Left ventricle myocardium inferior (tissue), 1 donor: ENCODE results near the gene MYL5. TPM values are rescaled to one million over a fixed set of nuclear protein-coding genes. Genes with fewer than 3 reads are reported as not detected.
A peak's percentile ranks its signal among the peaks of the same experiment; 100 is the strongest.

Experiments used
- DNase-seq: peaks from one replicate; pipeline ENCODE4 v3.0.0-alpha.2; 2020
- H3K27ac ChIP-seq: fragments of 200-600 bp; replicated peaks from 2 replicates; pipeline ENCODE4 v1.8.0; 2021
- H3K27me3 ChIP-seq: fragments of 200-600 bp; 2 replicates; pipeline ENCODE4 v1.8.0; 2021; ENCODE audit warnings: low read depth
- H3K36me3 ChIP-seq: fragments of 200-600 bp; 2 replicates; pipeline ENCODE4 v1.8.0; 2021
- H3K4me1 ChIP-seq: fragments of 200-600 bp; 2 replicates; pipeline ENCODE4 v1.8.0; 2021
- H3K4me3 ChIP-seq: fragments of 200-600 bp; 2 replicates; pipeline ENCODE4 v1.8.0; 2021; ENCODE audit warnings: mild to moderate bottlenecking, moderate library complexity
- H3K9me3 ChIP-seq: fragments of 200-600 bp; replicated peaks from 2 replicates; pipeline ENCODE4 v1.8.0; 2021
- intact Hi-C: fragments of 100-400 bp; cut with micrococcal nuclease; formaldehyde crosslinking; loops from one replicate; pipeline ENCODE4 v1.11.0; 2022
- long read RNA-seq: library from polyadenylated mRNA; unstranded; transcript quantifications from one replicate; pipeline ENCODE4 v2.0.0, GENCODE V29; 2021
- total RNA-seq: library from RNA; stranded (reverse); fragmentation: NEBNext Ultra II Directional; extraction: Animal tissue kit (Norgen Biotek cat#: 25700); gene quantifications from one replicate; pipeline ENCODE4 v1.2.1, GENCODE V29; 2021
- TF ChIP-seq, protein P1 (sequence below): fragments of 200-600 bp; IDR thresholded peaks from 2 replicates; pipeline ENCODE4 v1.8.0; 2021; ENCODE audit warnings: antibody characterized with exemption, mild to moderate bottlenecking, borderline replicate concordance
- donor health status: DM: no; HTN: yes; CAD: no; lungs with severe emphysema.

MYL5 gene, protein sequence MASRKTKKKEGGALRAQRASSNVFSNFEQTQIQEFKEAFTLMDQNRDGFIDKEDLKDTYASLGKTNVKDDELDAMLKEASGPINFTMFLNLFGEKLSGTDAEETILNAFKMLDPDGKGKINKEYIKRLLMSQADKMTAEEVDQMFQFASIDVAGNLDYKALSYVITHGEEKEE
- 4.5 TPM for total RNA-seq
- long read RNA-seq, partial matches to known transcripts = 0 of 2 reads
- long read RNA-seq, other reads (novel, unspliced or antisense) = 2 of 2 reads

DNA sequence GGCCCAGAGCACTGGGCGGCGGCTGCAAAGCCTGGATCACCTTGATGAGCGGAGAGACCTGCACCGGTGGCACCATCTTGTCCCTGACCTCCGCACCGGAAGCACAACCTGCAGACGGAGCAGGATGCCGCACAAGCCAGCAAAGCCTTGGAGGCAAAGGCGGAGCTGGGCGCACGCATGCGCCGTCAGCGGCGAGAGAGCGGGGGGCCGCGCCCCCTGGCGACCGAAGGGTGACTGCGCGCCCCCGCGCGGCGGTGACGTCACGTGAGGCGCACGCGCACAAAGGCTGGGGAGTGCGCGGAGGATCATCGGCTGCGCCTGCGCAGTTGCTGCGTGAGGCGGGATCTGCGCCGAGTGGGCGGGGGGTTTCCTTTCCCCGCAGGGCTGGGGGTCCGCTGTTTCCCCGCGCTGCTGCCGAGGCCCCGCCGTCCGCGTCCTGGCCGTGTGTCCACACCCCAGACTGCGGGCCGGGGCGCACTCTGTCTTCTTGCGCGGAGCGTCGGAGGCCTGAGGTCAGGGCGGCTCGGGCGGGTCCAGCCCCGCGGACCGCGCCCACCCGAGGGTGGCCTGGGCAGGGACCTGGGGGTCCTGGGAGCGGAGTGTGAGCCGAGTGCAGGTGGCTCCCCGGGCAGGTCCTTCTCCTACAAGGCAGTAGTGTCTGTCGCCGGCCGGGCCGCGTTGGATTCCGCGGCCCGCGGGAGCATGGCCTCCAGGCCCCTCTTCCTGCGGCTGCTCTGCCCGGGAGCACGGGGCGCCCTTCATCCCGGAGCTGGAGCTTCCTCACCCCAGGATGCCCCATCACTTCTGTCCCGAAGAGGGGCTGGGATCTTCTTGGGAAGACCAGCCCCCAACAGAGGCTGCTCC, at the start of gene MYL5, which contains the start of gene ATP5ME:
TSS of gene MYL5 (plus strand) at position 371 of the 864 bp plus-strand sequence. CDS start 3,485 bp downstream, outside the sequence.
TSS of gene ATP5ME (minus strand) at position 105 of the 864 bp plus-strand sequence. CDS start at position 76, 29 bp downstream.
- Histone ChIP-seq H3K27me3 (no peaks in the 10 kb centered on the region), H3K36me3 (peaks cover 28% of the 10 kb centered on the region), H3K4me1 (peaks cover 39% of the 10 kb centered on the region), H3K27ac (peak within 1 kb of the TSS; percentile 93), H3K4me3 (peak within 1 kb of the TSS; percentile 87), H3K9me3 (no peaks in the 10 kb centered on the region)
- TF ChIP-seq, protein P1, sequence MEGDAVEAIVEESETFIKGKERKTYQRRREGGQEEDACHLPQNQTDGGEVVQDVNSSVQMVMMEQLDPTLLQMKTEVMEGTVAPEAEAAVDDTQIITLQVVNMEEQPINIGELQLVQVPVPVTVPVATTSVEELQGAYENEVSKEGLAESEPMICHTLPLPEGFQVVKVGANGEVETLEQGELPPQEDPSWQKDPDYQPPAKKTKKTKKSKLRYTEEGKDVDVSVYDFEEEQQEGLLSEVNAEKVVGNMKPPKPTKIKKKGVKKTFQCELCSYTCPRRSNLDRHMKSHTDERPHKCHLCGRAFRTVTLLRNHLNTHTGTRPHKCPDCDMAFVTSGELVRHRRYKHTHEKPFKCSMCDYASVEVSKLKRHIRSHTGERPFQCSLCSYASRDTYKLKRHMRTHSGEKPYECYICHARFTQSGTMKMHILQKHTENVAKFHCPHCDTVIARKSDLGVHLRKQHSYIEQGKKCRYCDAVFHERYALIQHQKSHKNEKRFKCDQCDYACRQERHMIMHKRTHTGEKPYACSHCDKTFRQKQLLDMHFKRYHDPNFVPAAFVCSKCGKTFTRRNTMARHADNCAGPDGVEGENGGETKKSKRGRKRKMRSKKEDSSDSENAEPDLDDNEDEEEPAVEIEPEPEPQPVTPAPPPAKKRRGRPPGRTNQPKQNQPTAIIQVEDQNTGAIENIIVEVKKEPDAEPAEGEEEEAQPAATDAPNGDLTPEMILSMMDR = peak; percentile 92
- intact Hi-C loops = no loop called here
- peak; percentile 96 for DNase-seq

DNA sequence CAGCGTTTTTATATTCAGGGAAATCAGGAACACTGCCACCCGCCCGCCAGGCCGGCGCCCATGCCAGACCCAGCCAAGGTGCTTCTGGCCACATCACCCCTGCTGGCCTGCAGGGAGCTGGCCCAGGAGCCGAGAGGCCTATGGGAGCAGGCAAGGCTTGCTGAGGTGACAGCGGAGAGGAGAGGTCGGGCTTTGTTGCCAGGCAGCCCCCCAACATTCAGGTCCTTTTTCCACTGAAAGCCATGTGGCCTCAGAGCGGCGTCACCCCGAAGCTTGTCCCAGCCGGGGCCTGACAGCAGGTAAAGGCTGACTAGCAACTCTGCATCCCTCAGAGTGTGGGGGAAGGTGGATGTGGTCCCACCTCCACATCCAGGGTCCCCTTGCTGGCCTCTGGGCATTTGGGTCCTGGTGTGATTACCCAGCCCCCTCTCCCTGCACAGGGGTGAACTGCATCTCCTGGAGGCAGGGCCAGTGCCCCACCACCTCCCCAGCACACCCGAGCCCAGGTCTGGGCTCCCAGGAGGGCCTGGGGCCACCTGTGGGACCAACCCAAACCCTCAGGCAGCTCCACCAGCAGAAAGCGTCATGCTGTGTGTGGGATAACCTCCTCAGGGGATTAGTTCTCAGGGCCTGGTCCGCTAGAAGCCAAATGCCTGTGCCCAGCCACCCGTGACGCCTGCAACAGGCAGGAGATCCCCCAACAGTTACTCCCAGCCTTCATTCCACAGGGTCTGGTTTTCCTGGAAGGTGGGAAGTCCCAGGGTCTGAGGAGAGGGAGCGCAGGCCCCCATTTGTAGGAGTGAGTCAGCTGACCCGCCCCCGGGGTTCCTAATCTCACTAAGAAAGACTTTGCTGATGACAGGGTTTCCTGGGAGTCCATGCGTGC, 49.4 kb upstream of the MYL5 start, which contains the start of gene PDE6B:
TSS of gene PDE6B (plus strand) at position 869 of the 886 bp plus-strand sequence. CDS start 54 bp downstream, outside the sequence.
- H3K36me3 ChIP-seq = no peaks in the 10 kb centered on the region
- no peak within 1 kb of the TSS for H3K4me3 ChIP-seq
- no peak for DNase-seq
- H3K27ac ChIP-seq = no peak within 1 kb of the TSS
- TF ChIP-seq, protein P1 = no peak
- H3K4me1 ChIP-seq = no peaks in the 10 kb centered on the region
- peaks cover 80% of the 10 kb centered on the region for H3K27me3 ChIP-seq
- intact Hi-C loops = no loop called here
- H3K9me3 ChIP-seq = no peaks in the 10 kb centered on the region

DNA sequence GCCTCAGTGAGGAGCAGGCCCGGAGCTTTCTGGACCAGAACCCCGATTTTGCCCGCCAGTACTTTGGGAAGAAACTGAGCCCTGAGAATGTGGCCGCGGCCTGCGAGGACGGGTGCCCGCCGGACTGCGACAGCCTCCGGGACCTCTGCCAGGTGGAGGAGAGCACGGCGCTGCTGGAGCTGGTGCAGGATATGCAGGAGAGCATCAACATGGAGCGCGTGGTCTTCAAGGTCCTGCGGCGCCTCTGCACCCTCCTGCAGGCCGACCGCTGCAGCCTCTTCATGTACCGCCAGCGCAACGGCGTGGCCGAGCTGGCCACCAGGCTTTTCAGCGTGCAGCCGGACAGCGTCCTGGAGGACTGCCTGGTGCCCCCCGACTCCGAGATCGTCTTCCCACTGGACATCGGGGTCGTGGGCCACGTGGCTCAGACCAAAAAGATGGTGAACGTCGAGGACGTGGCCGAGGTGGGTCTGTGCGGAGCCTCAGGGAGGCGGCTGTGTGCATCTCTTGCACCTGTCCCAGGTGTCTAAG, 48.6 kb upstream of the MYL5 start:
- H3K4me1 ChIP-seq = no peaks in the 10 kb centered on the region
- intact Hi-C loops = no loop called here
- peaks cover 79% of the 10 kb centered on the region for H3K27me3 ChIP-seq
- H3K27ac ChIP-seq = no peak overlapping the region
- DNase-seq = peak; percentile 12
- no peaks in the 10 kb centered on the region for H3K36me3 ChIP-seq
- no peaks in the 10 kb centered on the region for H3K9me3 ChIP-seq
- H3K4me3 ChIP-seq = no peak overlapping the region
- TF ChIP-seq, protein P1 = no peak

DNA sequence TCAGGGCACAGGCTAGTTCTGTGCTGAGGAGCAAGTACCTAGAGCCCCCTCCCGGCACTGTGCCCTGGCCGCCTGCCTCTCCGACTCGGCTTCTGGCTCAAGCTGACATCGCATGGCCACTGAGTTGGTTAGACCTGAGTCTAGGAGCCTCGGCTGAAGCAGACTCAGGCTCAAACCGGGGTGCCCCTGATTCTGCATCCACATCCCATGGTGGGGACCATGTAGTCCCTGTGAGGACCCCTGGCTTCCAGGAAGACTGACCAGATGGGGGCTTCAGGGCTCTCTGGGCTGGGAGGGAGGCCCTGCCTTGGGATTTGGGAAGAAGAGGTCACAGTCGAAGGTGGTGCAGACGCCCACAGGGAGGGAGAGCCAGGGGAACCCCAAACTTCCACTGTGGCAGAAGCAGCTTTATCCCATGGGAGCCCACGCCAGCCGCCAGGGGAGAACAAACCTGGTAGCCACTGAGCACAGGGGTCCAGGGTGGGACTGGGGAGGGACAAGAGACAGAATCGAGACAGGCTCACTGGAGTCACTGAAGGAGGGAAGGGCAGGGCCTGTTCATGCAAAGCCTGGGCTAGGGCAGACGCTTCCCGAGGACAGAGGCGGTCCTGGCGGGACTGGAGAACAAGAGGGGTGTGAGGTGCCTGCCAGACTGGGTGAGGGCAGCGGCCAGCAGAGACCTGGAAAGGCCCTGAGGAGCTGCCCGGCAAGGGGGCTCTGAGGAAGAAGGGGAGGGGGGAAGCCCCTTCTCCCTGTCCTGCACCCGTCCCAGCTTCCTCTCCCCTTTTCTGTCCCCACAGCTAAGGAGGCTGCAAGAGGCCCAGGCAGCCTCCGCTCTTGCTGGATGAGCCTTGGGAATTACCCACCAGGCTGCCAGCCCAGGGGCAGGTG, 47.9 kb upstream of the MYL5 start:
- DNase-seq = peak; percentile 3
- H3K9me3 ChIP-seq = no peaks in the 10 kb centered on the region
- intact Hi-C loops = no loop called here

More for the DNA sequence above, 47.9 kb upstream of the MYL5 start:
- H3K36me3 ChIP-seq = no peaks in the 10 kb centered on the region
- H3K4me3 ChIP-seq = no peak overlapping the region
- peaks cover 72% of the 10 kb centered on the region for H3K27me3 ChIP-seq
- no peaks in the 10 kb centered on the region for H3K4me1 ChIP-seq
- H3K27ac ChIP-seq = no peak overlapping the region
- TF ChIP-seq, protein P1 = no peak
